ENCODE results near the gene CAMTA1. TPM values are rescaled to one million over a fixed set of nuclear protein-coding genes. Genes with fewer than 3 reads are reported as not detected.

Gene CAMTA1
- total and polyA plus RNA-seq, 4 donors = 18.0 to 93.5 (median 35.8) TPM

DNA sequence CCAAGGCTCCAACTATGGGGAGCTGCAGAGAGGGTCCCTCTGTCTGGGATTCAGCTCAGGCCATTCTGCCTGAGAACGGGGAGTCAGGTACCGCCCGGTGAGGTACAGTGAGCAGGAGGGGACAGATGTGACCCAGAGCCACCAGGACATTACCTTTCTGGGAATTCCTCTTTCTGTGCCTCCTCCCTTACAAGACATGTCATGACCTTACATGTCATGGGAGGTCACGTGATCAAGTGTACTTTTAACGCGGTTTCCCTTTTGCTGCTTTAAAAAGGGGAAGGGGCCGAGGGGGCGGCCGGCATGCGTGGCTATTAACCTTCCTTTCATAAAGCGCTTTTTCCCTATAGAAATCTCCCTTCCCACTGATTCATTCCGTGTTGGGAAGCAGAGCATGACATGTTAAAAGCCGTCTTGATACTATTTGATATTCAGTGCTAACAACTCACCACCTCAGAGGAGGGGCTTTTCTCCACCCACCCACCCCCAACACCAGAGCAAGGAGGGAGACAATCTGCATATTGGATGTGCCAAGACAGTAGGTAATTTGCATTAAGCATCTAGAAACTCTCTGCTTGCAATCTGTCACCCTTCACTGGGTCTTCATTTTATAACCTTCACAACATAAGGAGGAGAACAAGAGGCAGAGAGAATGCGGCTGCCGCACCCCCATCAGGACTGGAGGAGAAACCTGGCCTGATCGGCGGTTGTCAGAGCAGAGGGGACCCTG, 872.2 kb downstream of the CAMTA1 start:
- Histone ChIP-seq H3K27ac (ENCODE audit: low read depth in 1 of 2, low read length in 2 of 2) (no peak overlapping the region), H3K27me3 (ENCODE audit: control insufficient read depth in 4 of 4, insufficient read depth in 4 of 4, low read length in 3 of 4) (no peaks in the 10 kb centered on the region), H3K4me1 (ENCODE audit: control insufficient read depth in 4 of 4, insufficient read depth in 4 of 4, low read length in 3 of 4) (no peaks in the 10 kb centered on the region), H3K9ac (ENCODE audit: low read depth in 1 of 2, low read length in 2 of 2) (no peak overlapping the region), H3K4me3 (ENCODE audit: low read depth in 1 of 3, low read length in 3 of 3) (no peak overlapping the region), H3K36me3 (ENCODE audit: control insufficient read depth in 4 of 4, insufficient read depth in 3 of 4, low read depth in 1 of 4, low read length in 3 of 4) (no peaks in the 10 kb centered on the region), H3K9me3 (ENCODE audit: control insufficient read depth in 4 of 4, low read length in 3 of 4) (no peaks in the 10 kb centered on the region)
- whole genome bisulfite sequencing = 74% methylated on average over 17 of the region's 17 CpGs
- TF ChIP-seq, protein P1, sequence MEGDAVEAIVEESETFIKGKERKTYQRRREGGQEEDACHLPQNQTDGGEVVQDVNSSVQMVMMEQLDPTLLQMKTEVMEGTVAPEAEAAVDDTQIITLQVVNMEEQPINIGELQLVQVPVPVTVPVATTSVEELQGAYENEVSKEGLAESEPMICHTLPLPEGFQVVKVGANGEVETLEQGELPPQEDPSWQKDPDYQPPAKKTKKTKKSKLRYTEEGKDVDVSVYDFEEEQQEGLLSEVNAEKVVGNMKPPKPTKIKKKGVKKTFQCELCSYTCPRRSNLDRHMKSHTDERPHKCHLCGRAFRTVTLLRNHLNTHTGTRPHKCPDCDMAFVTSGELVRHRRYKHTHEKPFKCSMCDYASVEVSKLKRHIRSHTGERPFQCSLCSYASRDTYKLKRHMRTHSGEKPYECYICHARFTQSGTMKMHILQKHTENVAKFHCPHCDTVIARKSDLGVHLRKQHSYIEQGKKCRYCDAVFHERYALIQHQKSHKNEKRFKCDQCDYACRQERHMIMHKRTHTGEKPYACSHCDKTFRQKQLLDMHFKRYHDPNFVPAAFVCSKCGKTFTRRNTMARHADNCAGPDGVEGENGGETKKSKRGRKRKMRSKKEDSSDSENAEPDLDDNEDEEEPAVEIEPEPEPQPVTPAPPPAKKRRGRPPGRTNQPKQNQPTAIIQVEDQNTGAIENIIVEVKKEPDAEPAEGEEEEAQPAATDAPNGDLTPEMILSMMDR (IDR thresholded peaks at IDR 0.05; ENCODE audit: low read depth, low read length, missing input control) = no peak
- TF ChIP-seq RAD21 (IDR thresholded peaks at IDR 0.05) = no peak
- DNase-seq (ENCODE audit: low spot score) = no peak

- Histone ChIP-seq H3K27me3 (ENCODE audit: control insufficient read depth in 4 of 4, insufficient read depth in 4 of 4, low read length in 3 of 4) (no peaks in the 10 kb centered on the region), H3K4me1 (ENCODE audit: control insufficient read depth in 4 of 4, insufficient read depth in 4 of 4, low read length in 3 of 4) (no peaks in the 10 kb centered on the region), H3K9ac (ENCODE audit: low read depth in 1 of 2, low read length in 2 of 2) (no peak overlapping the region), H3K4me3 (ENCODE audit: low read depth in 1 of 3, low read length in 3 of 3) (no peak overlapping the region), H3K27ac (ENCODE audit: low read depth in 1 of 2, low read length in 2 of 2) (no peak overlapping the region), H3K36me3 (ENCODE audit: control insufficient read depth in 4 of 4, insufficient read depth in 3 of 4, low read depth in 1 of 4, low read length in 3 of 4) (no peaks in the 10 kb centered on the region), H3K9me3 (ENCODE audit: control insufficient read depth in 4 of 4, low read length in 3 of 4) (no peaks in the 10 kb centered on the region)
- TF ChIP-seq SP1 (IDR thresholded peaks at IDR 0.05) (no peak), JUND (IDR thresholded peaks at IDR 0.05) (no peak), FOXA2 (IDR thresholded peaks at IDR 0.05) (no peak), GABPA (IDR thresholded peaks at IDR 0.05 in 1 of 2, conservative IDR thresholded peaks at IDR 0.05 in 1 of 2) (no peak), RXRA (IDR thresholded peaks at IDR 0.05) (no peak)
- TF ChIP-seq, protein P1 (IDR thresholded peaks at IDR 0.05; ENCODE audit: low read depth, low read length, missing input control) = no peak
- DNase-seq (ENCODE audit: low spot score) = no peak
- 92% methylated on average over 7 of the region's 7 CpGs for WGBS
Measured at GRCh38 chr1:7658099-7658498, 872.8 kb downstream of the CAMTA1 start.

DNA sequence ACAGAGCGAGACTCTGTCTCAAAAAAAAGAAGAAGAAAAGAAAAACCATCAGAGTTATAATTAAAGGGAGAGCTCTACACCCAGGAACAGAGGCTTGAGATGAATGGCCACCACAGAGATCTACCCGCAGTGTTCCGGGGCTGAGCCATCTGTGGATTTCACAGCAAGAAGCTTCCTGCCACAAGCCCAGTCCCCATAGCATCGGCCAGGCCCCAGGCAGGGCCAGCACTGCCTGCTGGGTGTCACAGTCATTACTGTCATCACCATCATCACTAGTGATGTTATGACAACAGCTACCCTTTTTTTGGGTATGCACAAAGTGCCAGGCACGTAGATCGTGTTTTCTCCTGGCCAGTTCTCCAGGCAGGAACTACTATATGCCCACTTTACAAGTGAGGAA, 874.3 kb downstream of the CAMTA1 start:
- Histone ChIP-seq H3K4me3 (ENCODE audit: low read depth in 1 of 3, low read length in 3 of 3) (no peak overlapping the region), H3K36me3 (ENCODE audit: control insufficient read depth in 4 of 4, insufficient read depth in 3 of 4, low read depth in 1 of 4, low read length in 3 of 4) (no peaks in the 10 kb centered on the region), H3K9ac (ENCODE audit: low read depth in 1 of 2, low read length in 2 of 2) (no peak overlapping the region), H3K9me3 (ENCODE audit: control insufficient read depth in 4 of 4, low read length in 3 of 4) (no peaks in the 10 kb centered on the region), H3K27ac (ENCODE audit: low read depth in 1 of 2, low read length in 2 of 2) (no peak overlapping the region), H3K27me3 (ENCODE audit: control insufficient read depth in 4 of 4, insufficient read depth in 4 of 4, low read length in 3 of 4) (no peaks in the 10 kb centered on the region), H3K4me1 (ENCODE audit: control insufficient read depth in 4 of 4, insufficient read depth in 4 of 4, low read length in 3 of 4) (no peaks in the 10 kb centered on the region)
- 73% methylated on average over 6 of the region's 6 CpGs for WGBS
- TF ChIP-seq HNF4G (IDR thresholded peaks at IDR 0.05) (no peak), JUND (IDR thresholded peaks at IDR 0.05) (no peak), HNF4A (conservative IDR thresholded peaks at IDR 0.05) (no peak), EGR1 (IDR thresholded peaks at IDR 0.05; ENCODE audit: low read depth in 2 of 2) (no peak)
- TF ChIP-seq, protein P2, sequence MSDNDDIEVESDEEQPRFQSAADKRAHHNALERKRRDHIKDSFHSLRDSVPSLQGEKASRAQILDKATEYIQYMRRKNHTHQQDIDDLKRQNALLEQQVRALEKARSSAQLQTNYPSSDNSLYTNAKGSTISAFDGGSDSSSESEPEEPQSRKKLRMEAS (IDR thresholded peaks at IDR 0.05) = no peak
- no peak for DNase-seq (ENCODE audit: low spot score)

Measured in liver (tissue), 9 donors.